ENCODE data around the gene XAB2. TPM values are rescaled to one million over a fixed set of nuclear protein-coding genes. Genes with fewer than 3 reads are reported as not detected.

The XAB2 gene
- total RNA-seq = 30.5 and 31.2 TPM in 2 replicates
- 28.0 TPM for polyA plus RNA-seq (2012)

GRCh38 chr19:7629347-7630054 is at the start of gene XAB2, which contains the start of gene PET100:
Gene XAB2, minus strand, starts transcription at chr19:7629545. Its CDS starts 18 bp downstream, at chr19:7629527.
Gene PET100, plus strand, starts transcription at chr19:7629793. Its CDS starts 41 bp downstream, at chr19:7629834.
- peak; percentile 99 for DNase-seq (ENCODE audit: low read depth)

- no peak for DNase-seq (ENCODE audit: low read depth)
Measured at GRCh38 chr19:7677669-7678311, 48.4 kb upstream of the XAB2 start.

- DNase-seq (ENCODE audit: low read depth) = no peak
Measured at GRCh38 chr19:7676854-7677253, 47.5 kb upstream of the XAB2 start, which contains the start of gene MCEMP1. Gene MCEMP1, plus strand, starts transcription at chr19:7677090. Its CDS starts 31 bp downstream, at chr19:7677121.

- no peak for DNase-seq (ENCODE audit: low read depth)
Measured at GRCh38 chr19:7676376-7676775, 47.0 kb upstream of the XAB2 start.

GRCh38 chr19:7674010-7675005 is 45.0 kb upstream of the XAB2 start:
- peak; percentile 63 for DNase-seq (ENCODE audit: low read depth)

GRCh38 chr19:7672522-7672921 is 43.2 kb upstream of the XAB2 start:
- no peak for DNase-seq (ENCODE audit: low read depth)

GRCh38 chr19:7670790-7671189 is 41.4 kb upstream of the XAB2 start:
- no peak for DNase-seq (ENCODE audit: low read depth)

- no peak for DNase-seq (ENCODE audit: low read depth)
Measured at GRCh38 chr19:7670150-7670783, 40.9 kb upstream of the XAB2 start.

GRCh38 chr19:7669641-7670040 is 40.3 kb upstream of the XAB2 start:
- DNase-seq (ENCODE audit: low read depth) = no peak

GRCh38 chr19:7668842-7669241 is 39.5 kb upstream of the XAB2 start, which contains the start of gene RETN:
Gene RETN, plus strand, starts transcription at chr19:7669049. Its CDS starts 278 bp downstream, at chr19:7669327.
- DNase-seq (ENCODE audit: low read depth) = no peak

GRCh38 chr19:7665076-7665475 is 35.7 kb upstream of the XAB2 start:
- no peak for DNase-seq (ENCODE audit: low read depth)

GRCh38 chr19:7663706-7664105 is 34.4 kb upstream of the XAB2 start:
- DNase-seq (ENCODE audit: low read depth) = peak; percentile 73

- DNase-seq (ENCODE audit: low read depth) = no peak
Measured at GRCh38 chr19:7662657-7663056, 33.3 kb upstream of the XAB2 start.

- DNase-seq (ENCODE audit: low read depth) = no peak
Measured at GRCh38 chr19:7661744-7662538, 32.6 kb upstream of the XAB2 start.

- DNase-seq (ENCODE audit: low read depth) = peak; percentile 40
Measured at GRCh38 chr19:7658219-7658686, 28.9 kb upstream of the XAB2 start.

- no peak for DNase-seq (ENCODE audit: low read depth)
Measured at GRCh38 chr19:7657131-7657751, 27.9 kb upstream of the XAB2 start.

- no peak for DNase-seq (ENCODE audit: low read depth)
Measured at GRCh38 chr19:7655581-7655980, 26.2 kb upstream of the XAB2 start.

- DNase-seq (ENCODE audit: low read depth) = peak; percentile 40
Measured at GRCh38 chr19:7654401-7654800, 25.1 kb upstream of the XAB2 start.

- peak; percentile 83 for DNase-seq (ENCODE audit: low read depth)
Measured at GRCh38 chr19:7652061-7652641, 22.8 kb upstream of the XAB2 start.
